Right lobe of liver (tissue), 6 donors: ENCODE results near the gene HOXB3. TPM values are rescaled to one million over a fixed set of nuclear protein-coding genes. Genes with fewer than 3 reads are reported as not detected.

Experiments used
- ATAC-seq, 4 donors: fragments of 200-7000 bp; cut with Tn5 transposase; one replicate each; pipeline ENCODE4 v1.9.1; 2020; ENCODE audit warnings: mild to moderate bottlenecking in 4 of 4, moderate library complexity in 4 of 4
- DNase-seq, 3 donors: peaks; one replicate each; pipeline ENCODE4 v3.0.0-alpha.2; 2020
- H3K27ac ChIP-seq, 3 donors: fragments of 200-600 bp; one replicate each; pipeline ENCODE4 v1.8.0; 2022
- H3K27me3 ChIP-seq, 2 donors: fragments of 200-600 bp; one replicate each; pipeline ENCODE4 v1.8.0; 2022
- H3K36me3 ChIP-seq, 4 donors: fragments of 200-600 bp; sonication (generic) in 1 of 4; one replicate each; pipeline versions ENCODE4 v1.5.1 to v1.8.0; 2017 to 2022; ENCODE audit warnings: control low read depth in 1 of 4
- H3K4me1 ChIP-seq, 4 donors: fragments of 200-600 bp; sonication (generic) in 1 of 4; one replicate each; pipeline versions ENCODE4 v1.5.1 to v1.8.0; 2017 to 2022; ENCODE audit warnings: control low read depth in 1 of 4
- H3K4me3 ChIP-seq, 3 donors: fragments of 200-600 bp; one replicate each; pipeline ENCODE4 v1.8.0; 2022
- H3K9me3 ChIP-seq, 4 donors: fragments of 200-600 bp; sonication (generic) in 1 of 4; one replicate each; pipeline versions ENCODE4 v1.5.1 to v1.8.0; 2017 to 2022; ENCODE audit warnings: control low read depth in 1 of 4
- POLR2A ChIP-seq: fragments of 450-650 bp; IDR thresholded peaks from one replicate; pipeline ENCODE4 v1.6.1; 2017; ENCODE audit warnings: antibody characterized with exemption, mild to moderate bottlenecking
- WGBS: methylation state at CpG from one replicate; pipeline ENCODE4 v1.1.6; 2018; ENCODE audit warnings: low coverage, low lambda C conversion rate; ENCODE audit not compliant: insufficient coverage; ENCODE audit errors: missing lambda C conversion rate; 5-methylcytosine and 5-hydroxymethylcytosine counted together
- intact Hi-C, 2 donors: fragments of 100-400 bp; cut with DNase I; formaldehyde crosslinking; loops; one replicate each; pipeline versions ENCODE4 v1.11.2 to v1.14.1; 2022
- total RNA-seq, 6 experiments: library from RNA; depleted of rRNA in 2 of 6; stranded (reverse); fragments of >200 nt in 2 of 6; fragmentation: NEBNext Ultra II Directional in 3 of 6; extraction: Animal tissue kit (Norgen Biotek cat#: 25700) in 3 of 6; gene quantifications; one replicate each; pipeline versions ENCODE4 v1.1.0 to v1.2.4, GENCODE V29; 2016 to 2023
- TF ChIP-seq, protein P1 (sequence below), 4 donors: fragments of 200-600 bp in 3 of 4; fragments of 450-650 bp in 1 of 4; IDR thresholded peaks; one replicate each; pipeline versions ENCODE4 v1.5.1 to v1.8.0; 2016 to 2022; ENCODE audit warnings: antibody characterized with exemption in 4 of 4, mild to moderate bottlenecking in 2 of 4
- donor health status: DM: no; HTN: yes; CAD: no.
- donor health status: DM: no; HTN: no; CAD: no.
- donor health status: DM: no; HTN: no; CAD: no.
- donor health status: DM: no; HTN: yes; CAD: no.
- donor health status: DM: no; HTN: yes; CAD: no.

HOXB3 gene
- total RNA-seq, 6 experiments from 2014 or later, result 0.99 to 3.2 (median 2.6) TPM

DNA sequence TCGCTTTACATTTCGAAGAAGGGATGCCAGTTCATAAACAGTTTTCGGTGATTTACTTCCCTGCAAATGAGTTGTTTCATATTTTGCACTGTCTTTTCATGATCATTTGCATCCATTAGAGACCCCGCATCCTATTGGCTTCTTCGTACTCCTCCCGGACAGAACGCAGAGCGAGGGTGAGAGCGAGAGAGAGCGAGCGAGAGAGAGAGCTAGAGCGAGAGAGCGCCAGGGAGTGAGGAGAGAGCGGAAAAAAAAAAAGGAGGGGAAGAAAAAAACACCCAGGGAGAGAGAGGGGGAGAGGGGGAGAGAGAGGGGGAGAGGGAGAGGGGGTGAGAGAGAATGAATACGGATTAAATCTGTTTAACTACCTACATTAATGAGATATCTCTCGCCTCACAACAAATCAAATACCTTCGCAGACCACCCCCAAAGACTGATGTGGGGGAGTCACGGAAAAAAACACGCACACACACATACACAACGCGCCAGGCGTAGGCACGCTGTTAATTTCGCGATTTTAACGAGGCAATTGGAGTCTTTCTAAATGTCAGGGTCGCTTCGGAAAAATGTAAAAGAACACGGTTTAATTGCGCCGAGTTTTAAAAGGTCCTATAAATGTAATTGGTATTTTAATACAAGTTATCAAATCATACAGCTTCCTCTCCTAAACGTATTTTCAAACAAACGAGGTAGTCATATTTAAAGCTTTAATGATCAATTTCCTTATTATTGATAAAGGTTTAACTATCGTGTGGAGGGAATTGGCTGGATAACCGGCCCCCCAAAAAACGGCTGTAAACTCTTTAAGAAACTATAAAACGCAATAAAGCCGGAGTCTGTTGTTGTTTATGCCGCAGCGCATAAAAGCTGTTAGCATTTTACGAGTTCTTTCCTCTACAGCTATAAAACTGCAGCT is 25.3 kb upstream of the HOXB3 start, which contains the start of gene HOXB8:
TSS of gene HOXB8 (minus strand) at position 246 of the 916 bp plus-strand sequence. CDS start 588 bp downstream, outside the sequence.
- WGBS, result 9% methylated on average over 41 of the region's 41 CpGs
- Histone ChIP-seq H3K4me3 (no peak within 1 kb of the TSS), H3K4me1 (peaks cover 0 to 11% (median 2%) of the 10 kb centered on the region in 4 donors)

DNA sequence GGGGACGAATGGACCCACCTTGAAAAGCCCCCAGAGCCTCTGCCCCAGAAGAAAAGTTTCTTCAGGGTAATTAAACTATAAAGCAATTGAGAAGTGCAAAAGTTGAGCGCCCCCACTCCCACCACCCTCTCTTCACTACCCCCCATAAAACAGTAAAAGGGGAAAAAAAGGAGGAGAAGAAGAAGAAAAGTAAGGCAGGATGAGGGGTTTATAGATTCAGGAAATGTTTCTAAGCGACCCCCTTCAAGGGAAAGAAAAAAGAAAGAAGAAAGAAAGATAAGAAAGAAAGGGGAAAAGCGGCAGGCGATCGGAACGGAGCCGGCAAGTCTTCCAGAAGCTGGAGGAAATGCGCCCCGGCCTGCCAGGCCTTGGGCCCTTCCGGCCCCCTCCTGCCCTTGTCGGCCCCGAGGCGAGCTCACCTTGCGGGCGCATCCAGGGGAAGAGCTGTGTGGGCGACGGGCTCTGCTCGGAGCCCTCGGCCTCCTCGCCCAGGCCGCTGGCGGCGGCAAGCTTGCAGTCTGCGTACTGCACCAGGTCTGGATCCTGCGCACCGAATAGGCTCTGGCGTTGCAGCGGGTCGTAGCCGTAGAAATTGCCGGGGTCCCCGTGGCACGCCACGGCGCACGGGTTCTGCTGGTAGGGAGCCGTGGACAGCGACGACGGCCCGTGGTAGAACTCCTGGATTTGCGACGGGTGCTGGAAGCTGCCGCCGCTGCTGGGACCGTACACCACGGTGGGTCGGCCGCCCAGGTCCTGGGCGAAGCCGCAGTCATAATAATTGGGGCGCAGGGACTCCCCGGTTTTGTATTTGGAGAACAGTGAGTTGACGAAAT is 24.0 kb upstream of the HOXB3 start:
- WGBS, result 4% methylated on average over 27 of the region's 55 CpGs

More for the DNA sequence above, 25.3 kb upstream of the HOXB3 start, which contains the start of gene HOXB8:
- ATAC-seq, result no peak
- Histone ChIP-seq H3K9me3 (no peaks in the 10 kb centered on the region), H3K36me3 (no peaks in the 10 kb centered on the region), H3K27me3 (peaks cover 29 to 81% of the 10 kb centered on the region in 2 donors), H3K27ac (no peak within 1 kb of the TSS)
- TF ChIP-seq POLR2A, result no peak
- TF ChIP-seq, protein P1, sequence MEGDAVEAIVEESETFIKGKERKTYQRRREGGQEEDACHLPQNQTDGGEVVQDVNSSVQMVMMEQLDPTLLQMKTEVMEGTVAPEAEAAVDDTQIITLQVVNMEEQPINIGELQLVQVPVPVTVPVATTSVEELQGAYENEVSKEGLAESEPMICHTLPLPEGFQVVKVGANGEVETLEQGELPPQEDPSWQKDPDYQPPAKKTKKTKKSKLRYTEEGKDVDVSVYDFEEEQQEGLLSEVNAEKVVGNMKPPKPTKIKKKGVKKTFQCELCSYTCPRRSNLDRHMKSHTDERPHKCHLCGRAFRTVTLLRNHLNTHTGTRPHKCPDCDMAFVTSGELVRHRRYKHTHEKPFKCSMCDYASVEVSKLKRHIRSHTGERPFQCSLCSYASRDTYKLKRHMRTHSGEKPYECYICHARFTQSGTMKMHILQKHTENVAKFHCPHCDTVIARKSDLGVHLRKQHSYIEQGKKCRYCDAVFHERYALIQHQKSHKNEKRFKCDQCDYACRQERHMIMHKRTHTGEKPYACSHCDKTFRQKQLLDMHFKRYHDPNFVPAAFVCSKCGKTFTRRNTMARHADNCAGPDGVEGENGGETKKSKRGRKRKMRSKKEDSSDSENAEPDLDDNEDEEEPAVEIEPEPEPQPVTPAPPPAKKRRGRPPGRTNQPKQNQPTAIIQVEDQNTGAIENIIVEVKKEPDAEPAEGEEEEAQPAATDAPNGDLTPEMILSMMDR (IDR thresholded peaks at IDR 0.05), result no peak
- no peak for DNase-seq
- intact Hi-C loops, result loop anchor here in 1 of 2 donors (10.0 kb wide), 1 partner anchor 271 kb away; no protein-coding TSS in a partner anchor

DNA sequence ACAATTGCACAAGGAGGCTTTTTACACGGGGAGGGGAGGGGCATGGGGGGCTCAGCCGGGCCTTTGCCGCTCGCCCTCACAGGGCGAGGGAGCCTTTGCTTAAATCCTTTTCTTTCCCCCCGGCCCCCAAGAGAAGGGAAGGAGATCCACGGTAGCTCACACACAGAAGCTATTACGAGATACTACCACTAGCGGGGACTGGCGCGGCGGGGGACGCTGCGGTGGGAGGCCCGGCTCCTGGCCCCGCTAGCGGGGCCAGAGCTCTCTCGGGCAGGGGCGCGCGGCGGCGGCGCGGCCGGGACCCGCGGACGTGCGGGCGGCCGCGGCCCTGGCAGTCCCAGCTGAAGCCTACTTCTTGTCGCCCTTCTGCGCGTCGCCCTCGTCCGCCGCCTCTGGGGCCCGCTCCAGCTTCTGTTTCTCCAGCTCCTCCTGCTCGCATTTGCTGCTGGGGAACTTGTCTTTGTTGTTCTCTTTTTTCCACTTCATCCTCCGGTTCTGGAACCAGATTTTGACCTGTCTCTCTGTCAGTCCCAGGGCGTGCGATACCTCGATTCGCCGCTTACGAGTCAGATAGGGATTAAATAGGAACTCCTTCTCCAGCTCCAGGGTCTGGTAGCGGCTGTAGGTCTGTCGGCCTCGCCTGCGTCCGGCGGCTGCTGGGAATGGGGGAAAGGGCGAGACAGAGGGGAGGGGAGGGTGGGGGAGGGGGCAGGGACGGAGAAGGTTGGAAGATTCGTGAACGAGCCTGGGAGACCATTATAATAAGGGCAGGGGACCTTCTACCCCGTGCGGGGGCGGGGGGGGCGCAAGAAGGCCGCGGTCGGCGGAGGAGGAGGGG is 23.0 kb upstream of the HOXB3 start:
- Histone ChIP-seq H3K4me1 (peaks cover 0 to 13% (median 2%) of the 10 kb centered on the region in 4 donors), H3K27ac (no peak overlapping the region), H3K27me3 (peaks cover 35 to 82% of the 10 kb centered on the region in 2 donors), H3K36me3 (no peaks in the 10 kb centered on the region), H3K9me3 (no peaks in the 10 kb centered on the region), H3K4me3 (no peak overlapping the region)
- intact Hi-C loops, result loop anchor here in 1 of 2 donors (10.0 kb wide), 1 partner anchor 268 kb away; no protein-coding TSS in a partner anchor
- peak; percentile 21 to 58 (median 44) for ATAC-seq
- no peak for TF ChIP-seq POLR2A
- TF ChIP-seq, protein P1 (IDR thresholded peaks at IDR 0.05), result peak in 1 of 4 donors; percentile 11
- WGBS, result 6% methylated on average over 39 of the region's 67 CpGs
- peak in 1 of 3 donors; percentile 22 for DNase-seq

More for the DNA sequence above, 24.0 kb upstream of the HOXB3 start:
- Histone ChIP-seq H3K36me3 (no peaks in the 10 kb centered on the region), H3K4me3 (no peak overlapping the region), H3K27me3 (peaks cover 32 to 82% of the 10 kb centered on the region in 2 donors), H3K4me1 (peaks cover 0 to 13% (median 2%) of the 10 kb centered on the region in 4 donors), H3K27ac (no peak overlapping the region), H3K9me3 (no peaks in the 10 kb centered on the region)
- TF ChIP-seq POLR2A, result no peak
- TF ChIP-seq, protein P1 (IDR thresholded peaks at IDR 0.05), result no peak
- no peak for ATAC-seq
- intact Hi-C loops, result loop anchor here in 1 of 2 donors (10.0 kb wide), 1 partner anchor 269 kb away; no protein-coding TSS in a partner anchor
- no peak for DNase-seq
